HCT116 (cell line): Measurements from ENCODE around the gene ATP5F1E. TPM values are rescaled to one million over a fixed set of nuclear protein-coding genes. Genes with fewer than 3 reads are reported as not detected.

Source experiments
- ATAC-seq: fragments of 200-7000 bp; cut with Tn5 transposase; 2 replicates; pipeline ENCODE4 v1.9.1; 2020; ENCODE audit warnings: mild to moderate bottlenecking, moderate library complexity
- BruUV-seq: library from RNA; stranded (reverse); fragments of 400-500 nt; replicated peaks from 2 replicates; lab custom pipeline; 2021; lab: Mats Ljungman, UMichigan
- CTCF ChIA-PET: fragments of 300-600 bp; sonication (Branson Sonifier 250); formaldehyde crosslinking; loops from one replicate; lab custom pipeline; 2021; ENCODE audit warnings: antibody characterized with exemption; lab: Charles Lee
- POLR2A ChIA-PET: fragments of 300-600, 350-600 bp; sonication (Branson Sonifier 250); formaldehyde crosslinking; loops from one replicate; lab custom pipeline; 2021; ENCODE audit warnings: antibody characterized with exemption; lab: Charles Lee
- RAD21 ChIA-PET, 2 experiments: fragments of 300-600 bp; sonication (Branson Sonifier 250); formaldehyde crosslinking; loops; one replicate each; lab custom pipeline; 2023; ENCODE audit warnings: low total read pairs in 2 of 2; ENCODE audit not compliant: uncharacterized antibody in 2 of 2, unreplicated experiment in 2 of 2, low non-redundant PET in 1 of 2; lab: Charles Lee
- DNase-seq: peaks from one replicate; pipeline ENCODE4 v3.0.0-alpha.2; 2010; ENCODE audit warnings: low read depth, low spot score
- H2AFZ ChIP-seq: fragments of 200-600 bp; shearing (Covaris generic), sonication (generic); 2 replicates; pipeline ENCODE4 v1.6.1; 2017; ENCODE audit warnings: low read depth, mixed run types, mixed read lengths, antibody characterized with exemption, low read length; ENCODE audit not compliant: poor library complexity, severe bottlenecking
- H3K27ac ChIP-seq: 2 replicates; pipeline ENCODE4 v1.5.1; 2012; ENCODE audit warnings: low read depth, low read length
- H3K27me3 ChIP-seq: fragments of 200-600 bp; sonication (generic); 2 replicates; pipeline ENCODE4 v1.6.1; 2016; ENCODE audit warnings: mixed run types, low read length, mixed read lengths; ENCODE audit not compliant: insufficient read depth
- H3K36me3 ChIP-seq, 2 experiments: fragments of 200-500 bp in 1 of 2; fragments of 200-600 bp in 1 of 2; sonication (Bioruptor generic) in 1 of 2; sonication (generic) in 1 of 2; 2 replicates each; pipeline versions ENCODE4 v1.5.1 to v1.6.1; 2014 to 2016; ENCODE audit warnings: low read length in 2 of 2, inconsistent platforms in 1 of 2, mixed read lengths in 1 of 2, mixed run types in 1 of 2; ENCODE audit not compliant: insufficient read depth in 2 of 2, control insufficient read depth in 1 of 2
- H3K4me1 ChIP-seq, 2 experiments: fragments of 200-600 bp in 1 of 2; sonication (generic) in 1 of 2; 2 replicates each; pipeline versions ENCODE4 v1.5.1 to v1.6.1; 2012 to 2017; ENCODE audit warnings: low read length in 2 of 2, inconsistent platforms in 1 of 2, mild to moderate bottlenecking in 1 of 2, mixed read lengths in 1 of 2, mixed run types in 1 of 2, moderate library complexity in 1 of 2; ENCODE audit not compliant: insufficient read depth in 2 of 2, control insufficient read depth in 1 of 2
- H3K4me2 ChIP-seq: fragments of 200-600 bp; sonication (generic); 2 replicates; pipeline ENCODE4 v1.6.1; 2017; ENCODE audit warnings: mixed run types, low read length, mixed read lengths
- H3K4me3 ChIP-seq, 2 experiments: fragments of 200-600 bp in 1 of 2; sonication (generic) in 1 of 2; replicated peaks in 1 of 2; 2 replicates each; pipeline ENCODE4 v1.5.1; 2011 to 2016; ENCODE audit warnings: low read length in 2 of 2, control low read depth in 1 of 2, low read depth in 1 of 2, mild to moderate bottlenecking in 1 of 2, mixed read lengths in 1 of 2, mixed run types in 1 of 2
- H3K79me2 ChIP-seq: fragments of 200-600 bp; sonication (generic); 2 replicates; pipeline ENCODE4 v1.6.1; 2017; ENCODE audit warnings: mild to moderate bottlenecking, mixed run types, low read length, moderate library complexity, mixed read lengths; ENCODE audit not compliant: insufficient read depth
- H3K9ac ChIP-seq: fragments of 200-600 bp; sonication (generic); 2 replicates; pipeline ENCODE4 v1.6.1; 2016; ENCODE audit warnings: low read length, mixed read lengths
- H3K9me2 ChIP-seq: fragments of 200-600 bp; sonication (generic), shearing (Covaris generic); 2 replicates; pipeline ENCODE4 v1.6.1; 2017; ENCODE audit warnings: mixed run types, mild to moderate bottlenecking, moderate library complexity; ENCODE audit not compliant: insufficient read depth
- H3K9me3 ChIP-seq, 2 experiments: fragments of 200-500 bp in 1 of 2; fragments of 200-600 bp in 1 of 2; sonication (Bioruptor generic) in 1 of 2; sonication (generic) in 1 of 2; 2 replicates each; pipeline ENCODE4 v1.6.1; 2014 to 2017; ENCODE audit warnings: low read length in 2 of 2, mixed read lengths in 2 of 2, inconsistent platforms in 1 of 2, low read depth in 1 of 2, mild to moderate bottlenecking in 1 of 2, mixed run types in 1 of 2, moderate library complexity in 1 of 2; ENCODE audit not compliant: control insufficient read depth in 1 of 2, insufficient read depth in 1 of 2
- H4K20me1 ChIP-seq: fragments of 200-600 bp; sonication (generic), shearing (Covaris generic); 2 replicates; pipeline ENCODE4 v1.6.1; 2017; ENCODE audit warnings: mixed run types, mild to moderate bottlenecking, moderate library complexity; ENCODE audit not compliant: insufficient read depth
- ATF3 ChIP-seq: IDR thresholded peaks from 2 replicates; pipeline ENCODE4 v1.6.1; 2012
- CBX3 ChIP-seq: IDR thresholded peaks from 2 replicates; pipeline ENCODE4 v1.6.1; 2012; ENCODE audit warnings: low read depth
- CTCF ChIP-seq, 3 experiments: fragments of 200-600 bp in 1 of 3; sonication (generic) in 1 of 3; IDR thresholded peaks in 2 of 3; conservative IDR thresholded peaks in 1 of 3; 2 replicates each; pipeline ENCODE4 v1.5.1; 2012 to 2017; ENCODE audit warnings: low read depth in 2 of 3, low read length in 2 of 3, antibody characterized with exemption in 1 of 3, borderline replicate concordance in 1 of 3, control low read depth in 1 of 3, mild to moderate bottlenecking in 1 of 3, mixed read lengths in 1 of 3, mixed run types in 1 of 3, moderate library complexity in 1 of 3; ENCODE audit not compliant: insufficient read depth in 1 of 3
- EGR1 ChIP-seq: IDR thresholded peaks from 2 replicates; pipeline ENCODE4 v1.6.1; 2012; ENCODE audit warnings: low read depth
- EZH2phosphoT487 ChIP-seq: fragments of 200-600 bp; IDR thresholded peaks from 2 replicates; pipeline ENCODE4 v1.6.1; 2018; ENCODE audit warnings: antibody characterized with exemption, borderline replicate concordance
- POLR2A ChIP-seq: IDR thresholded peaks from 2 replicates; pipeline ENCODE4 v1.7.0; 2011; ENCODE audit warnings: borderline replicate concordance; ENCODE audit not compliant: insufficient read depth, insufficient read length; ENCODE audit errors: extremely low read depth
- RAD21 ChIP-seq: IDR thresholded peaks from 2 replicates; pipeline ENCODE4 v1.6.1; 2012; ENCODE audit warnings: low read depth, mild to moderate bottlenecking
- SIN3A ChIP-seq: IDR thresholded peaks from 2 replicates; pipeline ENCODE4 v1.6.1; 2012; ENCODE audit warnings: low read depth
- SP1 ChIP-seq: IDR thresholded peaks from 2 replicates; pipeline ENCODE4 v1.6.1; 2012; ENCODE audit warnings: low read depth
- YY1 ChIP-seq: IDR thresholded peaks from 2 replicates; pipeline ENCODE4 v1.6.1; 2011; ENCODE audit warnings: low read length, low read depth, moderate library complexity, mild to moderate bottlenecking; ENCODE audit not compliant: insufficient replicate concordance; ENCODE audit errors: extremely low read depth
- ZFX ChIP-seq: fragments of 450-650 bp; IDR thresholded peaks from 2 replicates; pipeline ENCODE4 v1.6.1; 2017
- ZNF274 ChIP-seq: fragments of 200-500 bp; sonication (Bioruptor generic); IDR thresholded peaks from 2 replicates; pipeline ENCODE4 v1.6.1; 2014; ENCODE audit warnings: mild to moderate bottlenecking, low read depth, low read length, inconsistent platforms
- intact Hi-C: fragments of 100-400 bp; cut with micrococcal nuclease; formaldehyde crosslinking; loops from 2 replicates; pipeline ENCODE4 v1.10.0; 2022
- total RNA-seq: library from RNA; stranded (reverse); gene quantifications from one replicate; pipeline ENCODE4 v1.2.1, GENCODE V29; 2021; ENCODE audit not compliant: unreplicated experiment

The ATP5F1E gene
- total RNA-seq, 1 experiment from 2014 or later = 72.8 TPM

- H3K79me2 ChIP-seq = peaks cover 75% of the 10 kb centered on the region
- intact Hi-C loops = no loop called here
- no peaks in the 10 kb centered on the region for H3K27me3 ChIP-seq
- peaks cover 37 to 67% of the 10 kb centered on the region in 2 experiments for H3K36me3 ChIP-seq
- H3K9me2 ChIP-seq = no peaks in the 10 kb centered on the region
- TF ChIP-seq CTCF (IDR thresholded peaks at IDR 0.05 in 2 of 3, conservative IDR thresholded peaks at IDR 0.05 in 1 of 3; ENCODE audit: borderline replicate concordance in 1 of 3, insufficient read depth in 1 of 3, low read depth in 2 of 3, low read length in 2 of 3) (no peak), ZNF274 (no peak), EZH2phosphoT487 (no peak), SIN3A (no peak), POLR2A (no peak), SP1 (no peak), ATF3 (no peak), RAD21 (no peak), ZFX (no peak), CBX3 (no peak), EGR1 (no peak), YY1 (no peak)
- no peak overlapping the region for H3K4me2 ChIP-seq
- no peak overlapping the region for H3K27ac ChIP-seq
- ChIA-PET RAD21 (no interaction called here), CTCF (no interaction called here), POLR2A (no interaction called here)
- no TSS peak for BruUV-seq
- H3K9ac ChIP-seq = no peak overlapping the region
- ATAC-seq = no peak
- peaks cover 5 to 10% of the 10 kb centered on the region in 2 experiments for H3K4me1 ChIP-seq
- H3K9me3 ChIP-seq = no peaks in the 10 kb centered on the region
- H2AFZ ChIP-seq = no peak overlapping the region
- DNase-seq = no peak
- H3K4me3 ChIP-seq = no peak overlapping the region
- H4K20me1 ChIP-seq = peaks cover 30% of the 10 kb centered on the region; the same call in 1 of the 2 replicates
Measured at GRCh38 chr20:59026904-59027740, 5.0 kb downstream of the ATP5F1E start.
